MCF 10A (cell line): ENCODE measurements around the gene VMO1. TPM values are rescaled to one million over a fixed set of nuclear protein-coding genes. Genes with fewer than 3 reads are reported as not detected.
"Not testable (repeated sequence)": the region's sequence is repeated elsewhere in the genome, so short reads cannot be mapped to it uniquely, and the experiment has no call there.

Source experiments
- BruUV-seq: library from RNA; stranded (reverse); fragments of 400-500 nt; replicated peaks from 2 replicates; lab custom pipeline; 2021; lab: Mats Ljungman, UMichigan
- CTCF ChIA-PET: fragments of 300-600 bp; sonication (Branson Sonifier 250); formaldehyde crosslinking; extraction: SDS; loops from one replicate; lab custom pipeline; 2021; ENCODE audit warnings: antibody characterized with exemption, inconsistent platforms; lab: Yijun Ruan, JAX
- POLR2A ChIA-PET: fragments of 300-600, 350-650 bp; sonication (Branson Sonifier 250); formaldehyde crosslinking; extraction: SDS; loops from one replicate; lab custom pipeline; 2020; ENCODE audit warnings: antibody characterized with exemption, inconsistent platforms; lab: Yijun Ruan, JAX
- DNase-seq: peaks from one replicate; pipeline ENCODE4 v3.0.0-alpha.2; 2018; ENCODE audit not compliant: unreplicated experiment
- H3K27ac Mint-ChIP-seq: one replicate; pipeline ENCODE4 v1.8.0; 2022; ENCODE audit warnings: mild to moderate bottlenecking, low read depth, mixed read lengths; ENCODE audit not compliant: unreplicated experiment
- H3K27me3 Mint-ChIP-seq: one replicate; pipeline ENCODE4 v1.8.0; 2022; ENCODE audit warnings: mixed read lengths; ENCODE audit not compliant: insufficient read depth, unreplicated experiment
- H3K36me3 Mint-ChIP-seq: one replicate; pipeline ENCODE4 v1.8.0; 2022; ENCODE audit warnings: mild to moderate bottlenecking, moderate library complexity, mixed read lengths; ENCODE audit not compliant: insufficient read depth, unreplicated experiment
- H3K4me1 Mint-ChIP-seq: one replicate; pipeline ENCODE4 v1.8.0; 2022; ENCODE audit warnings: mixed read lengths; ENCODE audit not compliant: insufficient read depth, unreplicated experiment
- H3K4me3 Mint-ChIP-seq: one replicate; pipeline ENCODE4 v1.8.0; 2022; ENCODE audit warnings: mild to moderate bottlenecking, moderate library complexity, mixed read lengths; ENCODE audit not compliant: unreplicated experiment
- H3K9me3 Mint-ChIP-seq: one replicate; pipeline ENCODE4 v1.8.0; 2022; ENCODE audit warnings: mixed read lengths; ENCODE audit not compliant: unreplicated experiment
- intact Hi-C: fragments of 100-400 bp; cut with micrococcal nuclease; formaldehyde crosslinking; loops from 2 replicates; pipeline ENCODE4 v1.14.1; 2022
- total RNA-seq: library from RNA; stranded (reverse); gene quantifications from 2 replicates; pipeline ENCODE4 v1.2.3, GENCODE V29; 2022
- TF ChIP-seq, protein P1 (sequence below): fragments of 200-600 bp; IDR thresholded peaks from one replicate; pipeline ENCODE4 v1.8.0; 2022; ENCODE audit warnings: antibody characterized with exemption, mild to moderate bottlenecking; ENCODE audit not compliant: unreplicated experiment

The VMO1 gene
- total RNA-seq, 1 experiment from 2014 or later = 0.77 TPM

DNA sequence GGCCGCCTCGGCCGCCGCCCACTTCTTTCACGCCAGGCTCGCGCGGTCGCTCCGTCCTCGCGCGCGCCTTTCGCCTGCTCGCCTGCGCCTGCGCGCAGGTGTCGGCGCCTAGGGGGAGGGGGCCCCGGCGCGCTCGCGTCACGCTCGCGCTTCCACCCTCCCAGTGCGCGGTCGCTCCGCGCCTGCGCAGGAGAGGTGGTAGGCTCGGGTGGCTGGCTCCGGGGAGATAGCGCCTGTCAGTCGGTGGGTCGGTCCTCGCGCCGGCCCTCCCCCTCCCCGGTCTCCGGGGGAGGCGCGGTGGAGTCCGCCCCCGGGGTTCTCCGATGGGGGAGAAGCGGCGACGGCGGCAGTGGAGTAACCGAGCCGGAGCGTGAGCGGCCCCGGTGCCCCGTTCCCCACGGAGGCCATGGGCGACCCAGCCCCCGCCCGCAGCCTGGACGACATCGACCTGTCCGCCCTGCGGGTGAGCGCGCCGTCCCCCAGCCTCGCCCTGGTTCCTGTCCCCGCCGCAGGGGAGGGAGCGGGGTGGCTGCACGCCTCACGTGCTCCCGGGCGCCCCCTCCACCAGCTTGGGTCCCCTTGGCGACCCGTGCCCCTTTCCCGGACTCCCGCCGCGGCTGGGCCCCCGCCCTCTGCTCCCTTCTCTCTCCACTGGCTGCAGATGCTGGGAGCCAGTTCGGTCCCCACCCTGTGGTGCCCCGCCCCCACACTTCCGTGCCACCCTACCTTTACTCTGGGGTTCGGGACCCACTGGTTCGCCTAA lies 47.2 kb upstream of the VMO1 start, which contains the start of gene MINK1:
Gene MINK1 (plus strand): TSS at position 163 of the 763 bp plus-strand sequence. CDS start 244 bp downstream, at position 407.
- Mint-ChIP-seq H3K4me1 (peaks cover 32% of the 10 kb centered on the region), H3K4me3 (peak within 1 kb of the TSS; percentile 94), H3K27ac (peak within 1 kb of the TSS; percentile 90), H3K27me3 (no peaks in the 10 kb centered on the region), H3K36me3 (peaks cover 16% of the 10 kb centered on the region), H3K9me3 (no peaks in the 10 kb centered on the region)
- TF ChIP-seq, protein P1, sequence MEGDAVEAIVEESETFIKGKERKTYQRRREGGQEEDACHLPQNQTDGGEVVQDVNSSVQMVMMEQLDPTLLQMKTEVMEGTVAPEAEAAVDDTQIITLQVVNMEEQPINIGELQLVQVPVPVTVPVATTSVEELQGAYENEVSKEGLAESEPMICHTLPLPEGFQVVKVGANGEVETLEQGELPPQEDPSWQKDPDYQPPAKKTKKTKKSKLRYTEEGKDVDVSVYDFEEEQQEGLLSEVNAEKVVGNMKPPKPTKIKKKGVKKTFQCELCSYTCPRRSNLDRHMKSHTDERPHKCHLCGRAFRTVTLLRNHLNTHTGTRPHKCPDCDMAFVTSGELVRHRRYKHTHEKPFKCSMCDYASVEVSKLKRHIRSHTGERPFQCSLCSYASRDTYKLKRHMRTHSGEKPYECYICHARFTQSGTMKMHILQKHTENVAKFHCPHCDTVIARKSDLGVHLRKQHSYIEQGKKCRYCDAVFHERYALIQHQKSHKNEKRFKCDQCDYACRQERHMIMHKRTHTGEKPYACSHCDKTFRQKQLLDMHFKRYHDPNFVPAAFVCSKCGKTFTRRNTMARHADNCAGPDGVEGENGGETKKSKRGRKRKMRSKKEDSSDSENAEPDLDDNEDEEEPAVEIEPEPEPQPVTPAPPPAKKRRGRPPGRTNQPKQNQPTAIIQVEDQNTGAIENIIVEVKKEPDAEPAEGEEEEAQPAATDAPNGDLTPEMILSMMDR = no peak
- BruUV-seq = no TSS peak
- CTCF ChIA-PET = interaction anchor here (1.5 kb wide), 1 partner anchor 11 kb away, joined by 3 read pairs; no protein-coding TSS in a partner anchor
- intact Hi-C loops = loop anchor here (1.0 kb wide), 1 partner anchor 43 kb away; no protein-coding TSS in a partner anchor
- peak; percentile 92 for DNase-seq
- POLR2A ChIA-PET = interaction anchor here (0.6 to 8.9 kb wide), 26 partner anchors 9 to 130 kb away, joined by 3 to 211 read pairs (median 4); partner anchors contain the start of genes ARRB2, PELP1, PLD2 and PSMB6

DNA sequence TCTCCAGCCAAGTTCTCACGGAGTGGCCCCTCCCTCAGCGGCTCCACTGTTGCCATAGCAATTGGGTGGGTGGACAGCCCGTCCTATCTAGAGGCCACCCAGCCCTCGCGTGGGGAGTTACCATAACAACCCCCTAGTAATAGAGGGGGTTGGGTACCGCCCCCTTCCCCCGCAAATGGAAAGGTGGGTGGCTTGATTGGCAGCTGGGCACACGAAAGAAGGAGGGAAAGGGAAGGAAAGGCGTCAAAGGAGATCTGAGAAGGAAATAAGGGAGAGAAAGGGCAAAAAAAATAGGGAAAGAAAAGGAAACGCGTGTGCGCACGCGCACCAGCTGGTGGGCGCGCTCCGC lies 46.6 kb upstream of the VMO1 start:
- CTCF ChIA-PET, BruUV-seq, DNase-seq, H3K9me3 Mint-ChIP-seq, H3K27me3 Mint-ChIP-seq: not testable (repeated sequence)
- POLR2A ChIA-PET = interaction anchor here (0.6 to 8.9 kb wide), 15 partner anchors 9 to 88 kb away, joined by 3 to 211 read pairs (median 9); partner anchors contain the start of genes PLD2 and PSMB6
- intact Hi-C loops = loop anchor here (1.0 kb wide), 1 partner anchor 43 kb away; no protein-coding TSS in a partner anchor
- H3K27ac Mint-ChIP-seq = peak overlapping the region; percentile 90
- peak overlapping the region; percentile 94 for H3K4me3 Mint-ChIP-seq
- peaks cover 28% of the 10 kb centered on the region for H3K4me1 Mint-ChIP-seq
- H3K36me3 Mint-ChIP-seq = peaks cover 16% of the 10 kb centered on the region

DNA sequence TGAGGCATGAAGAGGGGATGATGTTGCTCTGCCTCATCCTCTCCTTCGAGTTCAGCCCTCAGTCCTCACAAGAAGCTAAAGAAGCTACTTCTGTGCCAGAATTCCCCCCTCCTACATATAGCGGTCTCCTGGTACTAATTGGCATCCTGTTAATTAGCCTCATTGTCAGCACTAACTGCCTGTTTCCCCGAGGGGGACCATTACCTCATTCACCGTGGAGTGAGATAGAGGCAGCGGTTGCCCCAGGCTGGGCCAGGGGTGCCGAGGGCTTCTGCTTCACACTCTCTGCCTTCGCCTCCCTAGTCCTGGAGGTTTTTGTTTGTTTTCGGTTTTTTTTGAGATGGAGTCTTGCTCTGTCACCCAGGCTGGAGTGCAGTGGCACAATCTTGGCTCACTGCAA lies 41.2 kb upstream of the VMO1 start:
- BruUV-seq = no TSS peak
- TF ChIP-seq, protein P1 = no peak
- no peaks in the 10 kb centered on the region for H3K9me3 Mint-ChIP-seq
- intact Hi-C loops = no loop called here
- H3K4me3 Mint-ChIP-seq = no peak overlapping the region
- H3K4me1 Mint-ChIP-seq = no peaks in the 10 kb centered on the region
- H3K36me3 Mint-ChIP-seq = no peaks in the 10 kb centered on the region
- no peaks in the 10 kb centered on the region for H3K27me3 Mint-ChIP-seq
- no peak for DNase-seq
- ChIA-PET CTCF (no interaction called here), POLR2A (no interaction called here)
- H3K27ac Mint-ChIP-seq = no peak overlapping the region

DNA sequence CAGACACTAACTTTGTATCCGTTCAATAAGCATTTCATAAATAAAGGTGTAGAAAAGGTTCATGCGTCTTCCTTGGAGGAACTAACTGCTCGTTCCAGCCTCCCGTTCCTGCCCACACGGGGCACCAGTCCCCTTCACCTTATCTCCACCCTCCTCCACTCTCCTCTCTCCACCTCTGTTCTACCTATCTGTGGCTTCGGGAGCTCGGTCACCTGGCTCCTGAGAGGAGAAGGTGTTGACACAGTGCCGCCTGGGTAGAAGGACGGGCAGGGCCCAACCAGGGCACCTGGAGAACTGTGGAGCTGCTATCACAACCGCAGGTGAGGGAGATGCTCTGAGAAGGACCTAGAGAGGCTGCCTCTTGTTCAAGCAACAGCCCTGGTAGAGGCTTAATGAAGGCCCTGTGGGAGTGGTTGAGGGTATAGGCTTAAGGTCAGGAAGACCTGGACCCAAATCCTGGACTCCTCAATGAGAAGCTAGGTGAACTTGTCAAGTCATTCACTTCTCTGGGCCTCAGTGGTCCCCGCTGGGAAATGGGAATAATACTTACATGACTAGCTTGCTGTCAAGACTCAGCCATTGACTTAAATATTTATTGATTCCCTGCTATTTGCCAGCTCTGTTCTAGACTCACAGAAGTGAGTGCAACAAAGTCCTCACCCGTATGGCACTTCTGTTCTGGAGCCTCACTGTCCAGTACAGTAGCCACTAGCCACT lies 37.4 kb upstream of the VMO1 start:
- TF ChIP-seq, protein P1 = no peak
- peaks cover 32% of the 10 kb centered on the region for H3K36me3 Mint-ChIP-seq
- ChIA-PET POLR2A (interaction anchor here (0.5 to 2.0 kb wide), 6 partner anchors 10 to 1932 kb away, joined by 3 to 9 read pairs (median 3); partner anchors contain the start of gene MINK1), CTCF (interaction anchor here (0.7 kb wide), 1 partner anchor 57 kb away, joined by 3 read pairs; no protein-coding TSS in a partner anchor)
- DNase-seq = no peak
- intact Hi-C loops = no loop called here
- no peaks in the 10 kb centered on the region for H3K9me3 Mint-ChIP-seq
- no peak overlapping the region for H3K27ac Mint-ChIP-seq
- H3K27me3 Mint-ChIP-seq = no peaks in the 10 kb centered on the region
- no peak overlapping the region for H3K4me3 Mint-ChIP-seq
- BruUV-seq = no TSS peak
- H3K4me1 Mint-ChIP-seq = no peaks in the 10 kb centered on the region
